GM23338 (cell line): Measurements from ENCODE around the gene RPTOR.

ENCODE experiments used
- CREB1 ChIP-seq: fragments of 250-450 bp; sonication (Bioruptor Pico); IDR thresholded peaks from 2 replicates; pipeline ENCODE4 v1.5.0; 2020; ENCODE audit warnings: low read depth, mild to moderate bottlenecking, moderate library complexity
- EZH2 ChIP-seq: fragments of 200-600 bp; sonication (generic); IDR thresholded peaks from one replicate; pipeline ENCODE4 v1.8.0; 2017; ENCODE audit warnings: antibody characterized with exemption, mild to moderate bottlenecking, low read depth; ENCODE audit not compliant: unreplicated experiment
- EZH2phosphoT487 ChIP-seq: fragments of 200-600 bp; sonication (generic); IDR thresholded peaks from one replicate; pipeline ENCODE4 v1.8.1; 2018; ENCODE audit warnings: antibody characterized with exemption; ENCODE audit not compliant: unreplicated experiment
- NANOG ChIP-seq: IDR thresholded peaks from 2 replicates; pipeline ENCODE4 v1.6.1; 2016; ENCODE audit warnings: antibody characterized with exemption, borderline replicate concordance
- POLR2AphosphoS5 ChIP-seq: IDR thresholded peaks from 2 replicates; pipeline ENCODE4 v1.6.1; 2016; ENCODE audit warnings: antibody characterized with exemption, low read depth
- TF ChIP-seq, protein P1 (sequence below), 2 experiments: fragments of 200-600 bp in 1 of 2; sonication (generic) in 1 of 2; conservative IDR thresholded peaks; 2 replicates each; pipeline versions ENCODE4 v1.5.1 to v1.6.1; 2016 to 2017; ENCODE audit warnings: antibody characterized with exemption in 2 of 2, low read depth in 2 of 2, mild to moderate bottlenecking in 2 of 2, moderate library complexity in 1 of 2
- TF ChIP-seq, protein P2 (sequence below): IDR thresholded peaks from 2 replicates; pipeline ENCODE4 v1.6.1; 2016; ENCODE audit warnings: antibody characterized with exemption
- TF ChIP-seq, protein P3 (sequence below): IDR thresholded peaks from one replicate; pipeline ENCODE4 v1.6.1; 2018; ENCODE audit warnings: antibody characterized with exemption; ENCODE audit not compliant: unreplicated experiment

DNA sequence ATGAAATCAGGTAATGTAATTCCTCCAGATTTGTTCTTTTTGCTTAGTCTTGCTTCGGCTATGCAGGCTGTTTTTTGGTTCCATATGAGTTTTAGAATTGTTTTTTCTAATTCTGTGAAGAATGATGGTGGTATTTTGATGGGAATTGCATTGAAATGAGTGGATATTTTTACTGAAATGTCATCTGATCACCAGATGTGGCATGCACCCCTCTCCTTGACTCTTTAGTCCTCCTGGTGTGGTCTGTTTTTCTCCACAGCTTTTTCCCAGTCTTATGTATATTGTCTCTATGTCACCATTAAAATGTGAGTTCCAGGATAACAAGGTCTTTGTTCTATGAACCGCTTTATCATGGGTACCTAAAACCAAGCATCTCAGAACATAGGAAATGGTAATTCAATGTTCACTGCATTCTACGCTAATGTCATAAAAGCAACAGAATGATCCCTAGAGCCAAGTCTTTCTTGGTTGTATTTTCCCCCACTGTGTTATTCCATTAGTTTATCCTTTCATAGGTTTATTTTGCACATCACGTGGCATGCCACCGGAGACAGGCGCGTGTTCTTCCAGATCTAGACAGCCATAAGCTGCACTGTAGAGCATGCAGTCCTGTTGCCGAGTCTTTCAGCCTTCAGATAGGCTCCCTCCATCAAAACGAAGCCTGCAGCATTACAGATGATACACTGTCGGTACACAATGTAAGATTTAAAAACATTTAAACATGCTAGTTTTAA is 172.5 kb downstream of the RPTOR start:
- TF ChIP-seq EZH2phosphoT487 (no peak), EZH2 (no peak), NANOG (no peak), CREB1 (CRISPR knock-in tag) (no peak), POLR2AphosphoS5 (no peak)
- TF ChIP-seq, protein P1, sequence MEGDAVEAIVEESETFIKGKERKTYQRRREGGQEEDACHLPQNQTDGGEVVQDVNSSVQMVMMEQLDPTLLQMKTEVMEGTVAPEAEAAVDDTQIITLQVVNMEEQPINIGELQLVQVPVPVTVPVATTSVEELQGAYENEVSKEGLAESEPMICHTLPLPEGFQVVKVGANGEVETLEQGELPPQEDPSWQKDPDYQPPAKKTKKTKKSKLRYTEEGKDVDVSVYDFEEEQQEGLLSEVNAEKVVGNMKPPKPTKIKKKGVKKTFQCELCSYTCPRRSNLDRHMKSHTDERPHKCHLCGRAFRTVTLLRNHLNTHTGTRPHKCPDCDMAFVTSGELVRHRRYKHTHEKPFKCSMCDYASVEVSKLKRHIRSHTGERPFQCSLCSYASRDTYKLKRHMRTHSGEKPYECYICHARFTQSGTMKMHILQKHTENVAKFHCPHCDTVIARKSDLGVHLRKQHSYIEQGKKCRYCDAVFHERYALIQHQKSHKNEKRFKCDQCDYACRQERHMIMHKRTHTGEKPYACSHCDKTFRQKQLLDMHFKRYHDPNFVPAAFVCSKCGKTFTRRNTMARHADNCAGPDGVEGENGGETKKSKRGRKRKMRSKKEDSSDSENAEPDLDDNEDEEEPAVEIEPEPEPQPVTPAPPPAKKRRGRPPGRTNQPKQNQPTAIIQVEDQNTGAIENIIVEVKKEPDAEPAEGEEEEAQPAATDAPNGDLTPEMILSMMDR (conservative IDR thresholded peaks at IDR 0.05; ENCODE audit: low read depth in 2 of 2) = no peak
- TF ChIP-seq, protein P2, sequence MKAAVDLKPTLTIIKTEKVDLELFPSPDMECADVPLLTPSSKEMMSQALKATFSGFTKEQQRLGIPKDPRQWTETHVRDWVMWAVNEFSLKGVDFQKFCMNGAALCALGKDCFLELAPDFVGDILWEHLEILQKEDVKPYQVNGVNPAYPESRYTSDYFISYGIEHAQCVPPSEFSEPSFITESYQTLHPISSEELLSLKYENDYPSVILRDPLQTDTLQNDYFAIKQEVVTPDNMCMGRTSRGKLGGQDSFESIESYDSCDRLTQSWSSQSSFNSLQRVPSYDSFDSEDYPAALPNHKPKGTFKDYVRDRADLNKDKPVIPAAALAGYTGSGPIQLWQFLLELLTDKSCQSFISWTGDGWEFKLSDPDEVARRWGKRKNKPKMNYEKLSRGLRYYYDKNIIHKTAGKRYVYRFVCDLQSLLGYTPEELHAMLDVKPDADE = no peak
- TF ChIP-seq, protein P3, sequence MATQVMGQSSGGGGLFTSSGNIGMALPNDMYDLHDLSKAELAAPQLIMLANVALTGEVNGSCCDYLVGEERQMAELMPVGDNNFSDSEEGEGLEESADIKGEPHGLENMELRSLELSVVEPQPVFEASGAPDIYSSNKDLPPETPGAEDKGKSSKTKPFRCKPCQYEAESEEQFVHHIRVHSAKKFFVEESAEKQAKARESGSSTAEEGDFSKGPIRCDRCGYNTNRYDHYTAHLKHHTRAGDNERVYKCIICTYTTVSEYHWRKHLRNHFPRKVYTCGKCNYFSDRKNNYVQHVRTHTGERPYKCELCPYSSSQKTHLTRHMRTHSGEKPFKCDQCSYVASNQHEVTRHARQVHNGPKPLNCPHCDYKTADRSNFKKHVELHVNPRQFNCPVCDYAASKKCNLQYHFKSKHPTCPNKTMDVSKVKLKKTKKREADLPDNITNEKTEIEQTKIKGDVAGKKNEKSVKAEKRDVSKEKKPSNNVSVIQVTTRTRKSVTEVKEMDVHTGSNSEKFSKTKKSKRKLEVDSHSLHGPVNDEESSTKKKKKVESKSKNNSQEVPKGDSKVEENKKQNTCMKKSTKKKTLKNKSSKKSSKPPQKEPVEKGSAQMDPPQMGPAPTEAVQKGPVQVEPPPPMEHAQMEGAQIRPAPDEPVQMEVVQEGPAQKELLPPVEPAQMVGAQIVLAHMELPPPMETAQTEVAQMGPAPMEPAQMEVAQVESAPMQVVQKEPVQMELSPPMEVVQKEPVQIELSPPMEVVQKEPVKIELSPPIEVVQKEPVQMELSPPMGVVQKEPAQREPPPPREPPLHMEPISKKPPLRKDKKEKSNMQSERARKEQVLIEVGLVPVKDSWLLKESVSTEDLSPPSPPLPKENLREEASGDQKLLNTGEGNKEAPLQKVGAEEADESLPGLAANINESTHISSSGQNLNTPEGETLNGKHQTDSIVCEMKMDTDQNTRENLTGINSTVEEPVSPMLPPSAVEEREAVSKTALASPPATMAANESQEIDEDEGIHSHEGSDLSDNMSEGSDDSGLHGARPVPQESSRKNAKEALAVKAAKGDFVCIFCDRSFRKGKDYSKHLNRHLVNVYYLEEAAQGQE = no peak
